Measurements from ENCODE around the gene CLTC. TPM values are rescaled to one million over a fixed set of nuclear protein-coding genes. Genes with fewer than 3 reads are reported as not detected.
"Not testable (repeated sequence)": the region's sequence is repeated elsewhere in the genome, so short reads cannot be mapped to it uniquely, and the experiment has no call there.

Gene CLTC
- polyA plus RNA-seq, 2 of the 4 experiments (the other 2 are of a cell fraction): 183 to 360 TPM

DNA sequence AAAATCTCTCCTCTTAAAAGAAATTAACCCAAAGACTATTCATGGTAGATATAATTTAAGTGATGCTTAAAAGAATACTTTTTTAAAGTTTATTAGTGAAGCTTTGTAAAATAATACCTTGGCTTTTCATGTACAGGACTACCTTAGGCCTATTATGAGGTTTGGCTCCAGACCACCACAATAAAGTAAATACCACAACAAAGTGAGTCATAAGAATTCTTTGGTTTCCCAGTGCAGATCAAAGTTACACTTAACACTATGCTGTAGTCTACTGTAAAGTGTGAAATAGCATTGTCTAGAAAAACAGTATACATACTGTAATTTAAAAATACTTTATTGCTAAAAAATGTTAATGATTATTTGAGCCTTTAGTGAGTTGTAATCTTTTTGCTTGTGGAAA lies 31.7 kb downstream of the CLTC start:
- no peak for FAIRE-seq
- Histone ChIP-seq H3K4me2 (no peak overlapping the region), H3K27ac (no peak overlapping the region), H3K4me3 (no peak overlapping the region), H3K9me3 (peaks cover 11% of the 10 kb centered on the region; the same call in 2 of the 3 replicates), H3K4me1 (peaks cover 8% of the 10 kb centered on the region; the same call in 1 of the 3 replicates)
- TF ChIP-seq ESRRA (IDR thresholded peaks at IDR 0.05; ENCODE audit: borderline replicate concordance, low read length) (no peak), JUNB (IDR thresholded peaks at IDR 0.05) (no peak), RAD21 (conservative IDR thresholded peaks at IDR 0.05 in 1 of 2, IDR thresholded peaks at IDR 0.05 in 1 of 2) (no peak), NFE2L2 (conservative IDR thresholded peaks at IDR 0.05; ENCODE audit: low read length) (no peak)
- TF ChIP-seq, protein P1, sequence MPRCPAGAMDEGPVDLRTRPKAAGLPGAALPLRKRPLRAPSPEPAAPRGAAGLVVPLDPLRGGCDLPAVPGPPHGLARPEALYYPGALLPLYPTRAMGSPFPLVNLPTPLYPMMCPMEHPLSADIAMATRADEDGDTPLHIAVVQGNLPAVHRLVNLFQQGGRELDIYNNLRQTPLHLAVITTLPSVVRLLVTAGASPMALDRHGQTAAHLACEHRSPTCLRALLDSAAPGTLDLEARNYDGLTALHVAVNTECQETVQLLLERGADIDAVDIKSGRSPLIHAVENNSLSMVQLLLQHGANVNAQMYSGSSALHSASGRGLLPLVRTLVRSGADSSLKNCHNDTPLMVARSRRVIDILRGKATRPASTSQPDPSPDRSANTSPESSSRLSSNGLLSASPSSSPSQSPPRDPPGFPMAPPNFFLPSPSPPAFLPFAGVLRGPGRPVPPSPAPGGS (IDR thresholded peaks at IDR 0.05): no peak
- TF ChIP-seq, protein P2, sequence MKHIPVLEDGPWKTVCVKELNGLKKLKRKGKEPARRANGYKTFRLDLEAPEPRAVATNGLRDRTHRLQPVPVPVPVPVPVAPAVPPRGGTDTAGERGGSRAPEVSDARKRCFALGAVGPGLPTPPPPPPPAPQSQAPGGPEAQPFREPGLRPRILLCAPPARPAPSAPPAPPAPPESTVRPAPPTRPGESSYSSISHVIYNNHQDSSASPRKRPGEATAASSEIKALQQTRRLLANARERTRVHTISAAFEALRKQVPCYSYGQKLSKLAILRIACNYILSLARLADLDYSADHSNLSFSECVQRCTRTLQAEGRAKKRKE (CRISPR knock-in tag; IDR thresholded peaks at IDR 0.05; ENCODE audit: low read depth): no peak
- TF ChIP-seq, protein P3, sequence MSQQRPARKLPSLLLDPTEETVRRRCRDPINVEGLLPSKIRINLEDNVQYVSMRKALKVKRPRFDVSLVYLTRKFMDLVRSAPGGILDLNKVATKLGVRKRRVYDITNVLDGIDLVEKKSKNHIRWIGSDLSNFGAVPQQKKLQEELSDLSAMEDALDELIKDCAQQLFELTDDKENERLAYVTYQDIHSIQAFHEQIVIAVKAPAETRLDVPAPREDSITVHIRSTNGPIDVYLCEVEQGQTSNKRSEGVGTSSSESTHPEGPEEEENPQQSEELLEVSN (IDR thresholded peaks at IDR 0.05; ENCODE audit: borderline replicate concordance, low read depth): no peak
- TF ChIP-seq, protein P4, sequence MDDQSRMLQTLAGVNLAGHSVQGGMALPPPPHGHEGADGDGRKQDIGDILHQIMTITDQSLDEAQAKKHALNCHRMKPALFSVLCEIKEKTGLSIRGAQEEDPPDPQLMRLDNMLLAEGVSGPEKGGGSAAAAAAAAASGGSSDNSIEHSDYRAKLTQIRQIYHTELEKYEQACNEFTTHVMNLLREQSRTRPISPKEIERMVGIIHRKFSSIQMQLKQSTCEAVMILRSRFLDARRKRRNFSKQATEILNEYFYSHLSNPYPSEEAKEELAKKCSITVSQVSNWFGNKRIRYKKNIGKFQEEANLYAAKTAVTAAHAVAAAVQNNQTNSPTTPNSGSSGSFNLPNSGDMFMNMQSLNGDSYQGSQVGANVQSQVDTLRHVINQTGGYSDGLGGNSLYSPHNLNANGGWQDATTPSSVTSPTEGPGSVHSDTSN (IDR thresholded peaks at IDR 0.05): no peak
- ChIA-PET POLR2A (no interaction called here), CTCF (interaction anchor here (0.6 to 1.3 kb wide), 4 partner anchors 12 to 321 kb away, joined by 3 read pairs; no protein-coding TSS in a partner anchor)
- no peak for ATAC-seq
- DNase-seq (ENCODE audit: low read depth in 1 of 2, low spot score in 1 of 2): no peak

DNA sequence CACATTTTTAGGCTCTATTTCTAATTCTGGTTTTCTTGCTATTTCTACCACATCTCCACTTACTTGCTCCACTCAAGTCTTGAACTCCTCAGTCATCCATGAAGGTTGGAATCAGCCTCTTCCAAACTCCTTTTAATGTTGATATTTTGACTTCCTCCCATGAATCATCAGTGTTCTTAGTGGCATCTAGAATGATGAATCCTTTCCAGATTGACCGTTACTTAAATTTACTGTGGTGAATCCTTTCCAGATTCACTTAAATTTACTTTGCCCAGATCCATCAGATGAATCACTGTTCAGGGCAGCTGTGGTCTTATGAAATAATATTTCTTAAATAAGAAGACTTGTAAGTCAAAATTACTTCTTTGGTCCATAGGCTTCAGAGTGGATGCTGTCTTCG lies 32.4 kb downstream of the CLTC start:
- CTCF ChIA-PET: interaction anchor here (1.1 to 1.3 kb wide), 4 partner anchors 11 to 27 kb away, joined by 3 read pairs; no protein-coding TSS in a partner anchor

DNA sequence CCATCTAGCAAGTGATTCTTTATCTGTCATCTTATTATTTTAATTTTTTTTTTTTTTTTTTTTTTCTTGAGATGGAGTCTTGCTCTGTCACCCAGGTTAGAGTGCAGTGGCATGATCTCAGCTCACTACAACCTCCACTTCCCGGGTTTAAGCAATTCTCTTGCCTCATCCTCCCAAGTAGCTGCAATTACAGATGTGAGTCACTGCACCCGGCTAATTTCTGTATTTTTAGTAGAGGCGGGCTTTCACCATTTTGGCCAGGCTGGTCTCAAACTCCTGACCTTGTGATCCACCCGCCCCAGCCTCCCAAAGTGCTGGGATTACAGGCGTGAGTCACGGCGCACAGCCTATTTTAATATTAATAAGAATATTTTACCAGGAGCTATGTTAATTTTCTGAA lies 36.9 kb downstream of the CLTC start:
- ATAC-seq; FAIRE-seq; H3K4me3 ChIP-seq; H3K27ac ChIP-seq; DNase-seq (ENCODE audit: low read depth in 1 of 2, low spot score in 1 of 2); H3K4me1 ChIP-seq; H3K4me2 ChIP-seq; POLR2A ChIA-PET: not testable (repeated sequence)
- CTCF ChIA-PET: interaction anchor here (1.3 to 1.7 kb wide), 2 partner anchors 29 to 214 kb away, joined by 3 read pairs; no protein-coding TSS in a partner anchor
- WGBS (ENCODE audit: missing lambda C conversion rate): 87% methylated on average over 7 of the region's 7 CpGs
- H3K9me3 ChIP-seq: peaks cover 10% of the 10 kb centered on the region; the same call in 2 of the 3 replicates

More for the DNA sequence above, 32.4 kb downstream of the CLTC start:
- H3K4me1 ChIP-seq: peaks cover 8% of the 10 kb centered on the region; the same call in 1 of the 3 replicates
- POLR2A ChIA-PET: no interaction called here
- DNase-seq (ENCODE audit: low read depth in 1 of 2, low spot score in 1 of 2) (no peak), ATAC-seq (no peak), FAIRE-seq (no peak)
- peaks cover 11% of the 10 kb centered on the region; the same call in 2 of the 3 replicates for H3K9me3 ChIP-seq
- H3K27ac ChIP-seq: no peak overlapping the region
- TF ChIP-seq NR3C1 (IDR thresholded peaks at IDR 0.05) (no peak), NPAS2 (CRISPR knock-in tag; IDR thresholded peaks at IDR 0.05; ENCODE audit: borderline replicate concordance) (no peak), EHMT2 (IDR thresholded peaks at IDR 0.05; ENCODE audit: low read depth) (no peak), KDM1A (IDR thresholded peaks at IDR 0.05; ENCODE audit: low read depth) (no peak), EP300 (IDR thresholded peaks at IDR 0.05) (no peak), ZSCAN20 (CRISPR knock-in tag; IDR thresholded peaks at IDR 0.05) (no peak), EHF (CRISPR knock-in tag; IDR thresholded peaks at IDR 0.05) (no peak), JUN (IDR thresholded peaks at IDR 0.05) (no peak)
- TF ChIP-seq, protein P5, sequence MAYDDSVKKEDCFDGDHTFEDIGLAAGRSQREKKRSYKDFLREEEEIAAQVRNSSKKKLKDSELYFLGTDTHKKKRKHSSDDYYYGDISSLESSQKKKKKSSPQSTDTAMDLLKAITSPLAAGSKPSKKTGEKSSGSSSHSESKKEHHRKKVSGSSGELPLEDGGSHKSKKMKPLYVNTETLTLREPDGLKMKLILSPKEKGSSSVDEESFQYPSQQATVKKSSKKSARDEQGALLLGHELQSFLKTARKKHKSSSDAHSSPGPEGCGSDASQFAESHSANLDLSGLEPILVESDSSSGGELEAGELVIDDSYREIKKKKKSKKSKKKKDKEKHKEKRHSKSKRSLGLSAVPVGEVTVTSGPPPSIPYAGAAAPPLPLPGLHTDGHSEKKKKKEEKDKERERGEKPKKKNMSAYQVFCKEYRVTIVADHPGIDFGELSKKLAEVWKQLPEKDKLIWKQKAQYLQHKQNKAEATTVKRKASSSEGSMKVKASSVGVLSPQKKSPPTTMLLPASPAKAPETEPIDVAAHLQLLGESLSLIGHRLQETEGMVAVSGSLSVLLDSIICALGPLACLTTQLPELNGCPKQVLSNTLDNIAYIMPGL (CRISPR knock-in tag; IDR thresholded peaks at IDR 0.05; ENCODE audit: borderline replicate concordance): no peak
- TF ChIP-seq, protein P6, sequence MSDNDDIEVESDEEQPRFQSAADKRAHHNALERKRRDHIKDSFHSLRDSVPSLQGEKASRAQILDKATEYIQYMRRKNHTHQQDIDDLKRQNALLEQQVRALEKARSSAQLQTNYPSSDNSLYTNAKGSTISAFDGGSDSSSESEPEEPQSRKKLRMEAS (IDR thresholded peaks at IDR 0.05): no peak
- TF ChIP-seq, protein P2 (CRISPR knock-in tag; IDR thresholded peaks at IDR 0.05; ENCODE audit: low read depth): no peak
- TF ChIP-seq, protein P7, sequence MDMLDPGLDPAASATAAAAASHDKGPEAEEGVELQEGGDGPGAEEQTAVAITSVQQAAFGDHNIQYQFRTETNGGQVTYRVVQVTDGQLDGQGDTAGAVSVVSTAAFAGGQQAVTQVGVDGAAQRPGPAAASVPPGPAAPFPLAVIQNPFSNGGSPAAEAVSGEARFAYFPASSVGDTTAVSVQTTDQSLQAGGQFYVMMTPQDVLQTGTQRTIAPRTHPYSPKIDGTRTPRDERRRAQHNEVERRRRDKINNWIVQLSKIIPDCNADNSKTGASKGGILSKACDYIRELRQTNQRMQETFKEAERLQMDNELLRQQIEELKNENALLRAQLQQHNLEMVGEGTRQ (IDR thresholded peaks at IDR 0.05): no peak
- H3K4me2 ChIP-seq: no peak overlapping the region
- H3K4me3 ChIP-seq: no peak overlapping the region
- WGBS (ENCODE audit: missing lambda C conversion rate): 94% methylated on average over 2 of the region's 2 CpGs
